DND-41 (cell line): Measurements from ENCODE around the gene IGF2.

Source experiments
- ATAC-seq: fragments of 200-7000 bp; cut with Tn5 transposase; 3 replicates; pipeline ENCODE4 v1.9.1; 2021; ENCODE audit warnings: low read depth; ENCODE audit not compliant: insufficient read depth
- DNase-seq: peaks from one replicate; pipeline ENCODE4 v3.0.0-alpha.2; 2020
- H2AFZ ChIP-seq: 2 replicates; pipeline ENCODE4 v1.6.0; 2012; ENCODE audit warnings: low read depth, low read length
- H3K27ac ChIP-seq: 2 replicates; pipeline ENCODE4 v1.5.1; 2012; ENCODE audit warnings: low read length, inconsistent platforms
- H3K27me3 ChIP-seq: fragments of 200-600 bp; sonication (generic); 2 replicates; pipeline ENCODE4 v1.6.0; 2012; ENCODE audit warnings: low read length, mild to moderate bottlenecking, inconsistent platforms; ENCODE audit not compliant: insufficient read depth, poor library complexity
- H3K36me3 ChIP-seq: 2 replicates; pipeline ENCODE4 v1.5.1; 2012; ENCODE audit warnings: low read length, inconsistent platforms; ENCODE audit not compliant: insufficient read depth
- H3K4me1 ChIP-seq: 2 replicates; pipeline ENCODE4 v1.5.1; 2012; ENCODE audit warnings: mild to moderate bottlenecking, low read length; ENCODE audit not compliant: insufficient read depth
- H3K4me2 ChIP-seq: 2 replicates; pipeline ENCODE4 v1.6.0; 2012; ENCODE audit warnings: mild to moderate bottlenecking, moderate library complexity, low read length, inconsistent platforms; ENCODE audit not compliant: insufficient read depth
- H3K4me3 ChIP-seq, 2 experiments: fragments of 200-600 bp in 1 of 2; shearing (Covaris generic) in 1 of 2; 2 replicates each; pipeline ENCODE4 v1.5.1; 2012 to 2016; ENCODE audit warnings: inconsistent platforms in 2 of 2, low read length in 2 of 2, mild to moderate bottlenecking in 2 of 2, low read depth in 1 of 2, moderate library complexity in 1 of 2
- H3K79me2 ChIP-seq: 2 replicates; pipeline ENCODE4 v1.6.0; 2012; ENCODE audit warnings: low read length, inconsistent platforms; ENCODE audit not compliant: insufficient read depth
- H3K9ac ChIP-seq: 2 replicates; pipeline ENCODE4 v1.6.0; 2012; ENCODE audit warnings: low read depth, mild to moderate bottlenecking, inconsistent platforms, low read length, moderate library complexity
- H3K9me3 ChIP-seq: 2 replicates; pipeline ENCODE4 v1.5.1; 2012; ENCODE audit warnings: low read length, moderate library complexity, mild to moderate bottlenecking, inconsistent platforms; ENCODE audit not compliant: insufficient read depth, severe bottlenecking
- H4K20me1 ChIP-seq: 2 replicates; pipeline ENCODE4 v1.6.0; 2012; ENCODE audit warnings: low read length; ENCODE audit not compliant: insufficient read depth
- EZH2 ChIP-seq: IDR thresholded peaks from 3 replicates; pipeline ENCODE4 v1.6.1; 2012; ENCODE audit warnings: borderline replicate concordance, low read depth, mild to moderate bottlenecking, moderate library complexity, low read length, inconsistent platforms; ENCODE audit not compliant: severe bottlenecking
- TF ChIP-seq, protein P1 (sequence below): IDR thresholded peaks from 2 replicates; pipeline ENCODE4 v1.5.1; 2012; ENCODE audit warnings: borderline replicate concordance, low read length, moderate library complexity, mild to moderate bottlenecking; ENCODE audit not compliant: poor library complexity, severe bottlenecking; ENCODE audit errors: extremely low read depth

The IGF2 gene

DNA sequence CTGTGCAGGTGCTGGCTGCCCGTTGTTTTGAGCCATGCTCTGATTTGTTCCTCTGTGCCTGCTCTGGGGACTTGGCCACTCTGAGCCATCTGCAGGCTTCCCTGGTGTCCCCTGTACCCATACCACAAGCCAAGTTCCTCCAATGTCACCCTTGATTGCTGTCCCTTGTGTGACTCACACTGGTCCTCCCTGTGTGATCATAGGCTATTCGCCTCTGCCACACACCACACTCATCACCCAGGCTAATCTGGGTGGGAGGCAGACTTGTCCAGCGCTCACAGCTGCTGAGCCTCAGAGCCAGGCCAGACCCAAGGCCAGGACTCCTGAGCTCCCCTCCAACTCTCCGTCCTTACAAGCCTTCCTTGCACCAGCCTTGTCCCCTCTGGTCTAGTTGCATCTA, 31.7 kb downstream of the IGF2 start:
- no peak for ATAC-seq
- no peak overlapping the region for H3K4me3 ChIP-seq

DNA sequence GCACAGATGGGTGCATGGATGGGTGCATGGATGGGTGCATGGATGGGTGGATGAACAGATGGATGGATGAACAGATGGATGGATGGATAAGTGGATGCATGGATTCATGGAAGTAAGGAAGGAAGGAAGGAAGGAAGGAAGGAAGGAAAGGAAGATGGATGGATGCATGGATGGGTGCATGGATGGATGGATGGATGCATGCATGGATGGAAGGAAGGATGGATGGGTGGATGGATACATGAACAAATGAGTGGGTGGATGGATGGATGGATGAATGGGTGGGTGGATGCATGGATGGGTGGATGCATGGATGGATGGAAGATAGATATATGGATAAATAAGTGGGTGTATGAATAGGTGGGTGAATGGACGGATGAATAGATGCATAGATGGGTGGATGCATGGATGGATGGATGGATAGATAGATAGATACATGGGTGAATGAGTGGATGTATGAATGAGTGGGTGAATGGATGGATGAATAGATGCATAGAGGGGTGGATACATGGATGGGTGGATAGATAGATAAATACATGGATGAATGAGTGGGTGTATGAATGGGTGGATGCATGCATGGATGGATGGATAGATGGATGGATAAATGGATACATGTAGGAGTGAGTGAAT, 32.5 kb downstream of the IGF2 start:
- ATAC-seq, result no peak
- H3K79me2 ChIP-seq, result no peaks in the 10 kb centered on the region
- no peak overlapping the region for H3K27ac ChIP-seq
- no peaks in the 10 kb centered on the region for H3K36me3 ChIP-seq
- peaks cover 5% of the 10 kb centered on the region for H3K27me3 ChIP-seq
- no peaks in the 10 kb centered on the region for H3K4me1 ChIP-seq
- no peaks in the 10 kb centered on the region for H3K9me3 ChIP-seq
- H3K4me2 ChIP-seq, result no peak overlapping the region
- H2AFZ ChIP-seq, result no peak overlapping the region
- TF ChIP-seq EZH2, result no peak
- DNase-seq, result no peak
- H4K20me1 ChIP-seq, result peaks cover 3% of the 10 kb centered on the region; the same call in 1 of the 2 replicates
- no peak overlapping the region for H3K4me3 ChIP-seq
- H3K9ac ChIP-seq, result no peak overlapping the region

More for the DNA sequence above, 31.7 kb downstream of the IGF2 start:
- Histone ChIP-seq H3K4me1 (no peaks in the 10 kb centered on the region), H3K4me2 (no peak overlapping the region), H3K27me3 (peaks cover 5% of the 10 kb centered on the region), H3K9ac (no peak overlapping the region), H2AFZ (no peak overlapping the region), H3K79me2 (no peaks in the 10 kb centered on the region), H4K20me1 (peaks cover 3% of the 10 kb centered on the region; the same call in 1 of the 2 replicates), H3K9me3 (no peaks in the 10 kb centered on the region), H3K27ac (no peak overlapping the region), H3K36me3 (no peaks in the 10 kb centered on the region)
- TF ChIP-seq EZH2, result no peak
- no peak for DNase-seq

DNA sequence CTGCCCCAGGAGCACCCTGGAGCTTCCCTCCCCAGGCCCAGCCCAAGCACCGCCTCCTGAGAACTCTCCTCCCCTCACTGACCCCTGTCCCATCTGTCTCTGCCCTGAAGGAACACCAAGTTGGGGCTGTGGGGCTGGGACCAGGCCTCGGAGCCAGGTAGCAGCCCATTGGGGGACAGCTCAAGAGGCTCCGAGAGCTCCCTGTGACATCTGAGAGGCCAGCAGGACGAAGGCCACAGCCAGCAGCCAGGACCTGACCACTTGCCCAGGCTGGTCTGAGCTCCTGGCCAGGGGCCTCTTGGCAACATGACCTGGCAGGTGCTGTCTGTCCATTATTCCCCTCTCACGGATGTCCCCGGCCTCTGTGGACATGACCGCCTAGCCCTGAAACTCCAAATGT, 33.7 kb downstream of the IGF2 start:
- ATAC-seq (no peak), DNase-seq (no peak)
- Histone ChIP-seq H3K27me3 (peaks cover 4% of the 10 kb centered on the region), H3K36me3 (no peaks in the 10 kb centered on the region), H3K27ac (no peak overlapping the region), H3K4me2 (no peak overlapping the region), H2AFZ (no peak overlapping the region), H3K9me3 (no peaks in the 10 kb centered on the region), H3K4me1 (no peaks in the 10 kb centered on the region), H4K20me1 (peaks cover 3% of the 10 kb centered on the region), H3K9ac (no peak overlapping the region), H3K4me3 (no peak overlapping the region), H3K79me2 (no peaks in the 10 kb centered on the region)
- no peak for TF ChIP-seq EZH2
- TF ChIP-seq, protein P1, sequence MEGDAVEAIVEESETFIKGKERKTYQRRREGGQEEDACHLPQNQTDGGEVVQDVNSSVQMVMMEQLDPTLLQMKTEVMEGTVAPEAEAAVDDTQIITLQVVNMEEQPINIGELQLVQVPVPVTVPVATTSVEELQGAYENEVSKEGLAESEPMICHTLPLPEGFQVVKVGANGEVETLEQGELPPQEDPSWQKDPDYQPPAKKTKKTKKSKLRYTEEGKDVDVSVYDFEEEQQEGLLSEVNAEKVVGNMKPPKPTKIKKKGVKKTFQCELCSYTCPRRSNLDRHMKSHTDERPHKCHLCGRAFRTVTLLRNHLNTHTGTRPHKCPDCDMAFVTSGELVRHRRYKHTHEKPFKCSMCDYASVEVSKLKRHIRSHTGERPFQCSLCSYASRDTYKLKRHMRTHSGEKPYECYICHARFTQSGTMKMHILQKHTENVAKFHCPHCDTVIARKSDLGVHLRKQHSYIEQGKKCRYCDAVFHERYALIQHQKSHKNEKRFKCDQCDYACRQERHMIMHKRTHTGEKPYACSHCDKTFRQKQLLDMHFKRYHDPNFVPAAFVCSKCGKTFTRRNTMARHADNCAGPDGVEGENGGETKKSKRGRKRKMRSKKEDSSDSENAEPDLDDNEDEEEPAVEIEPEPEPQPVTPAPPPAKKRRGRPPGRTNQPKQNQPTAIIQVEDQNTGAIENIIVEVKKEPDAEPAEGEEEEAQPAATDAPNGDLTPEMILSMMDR, result no peak

DNA sequence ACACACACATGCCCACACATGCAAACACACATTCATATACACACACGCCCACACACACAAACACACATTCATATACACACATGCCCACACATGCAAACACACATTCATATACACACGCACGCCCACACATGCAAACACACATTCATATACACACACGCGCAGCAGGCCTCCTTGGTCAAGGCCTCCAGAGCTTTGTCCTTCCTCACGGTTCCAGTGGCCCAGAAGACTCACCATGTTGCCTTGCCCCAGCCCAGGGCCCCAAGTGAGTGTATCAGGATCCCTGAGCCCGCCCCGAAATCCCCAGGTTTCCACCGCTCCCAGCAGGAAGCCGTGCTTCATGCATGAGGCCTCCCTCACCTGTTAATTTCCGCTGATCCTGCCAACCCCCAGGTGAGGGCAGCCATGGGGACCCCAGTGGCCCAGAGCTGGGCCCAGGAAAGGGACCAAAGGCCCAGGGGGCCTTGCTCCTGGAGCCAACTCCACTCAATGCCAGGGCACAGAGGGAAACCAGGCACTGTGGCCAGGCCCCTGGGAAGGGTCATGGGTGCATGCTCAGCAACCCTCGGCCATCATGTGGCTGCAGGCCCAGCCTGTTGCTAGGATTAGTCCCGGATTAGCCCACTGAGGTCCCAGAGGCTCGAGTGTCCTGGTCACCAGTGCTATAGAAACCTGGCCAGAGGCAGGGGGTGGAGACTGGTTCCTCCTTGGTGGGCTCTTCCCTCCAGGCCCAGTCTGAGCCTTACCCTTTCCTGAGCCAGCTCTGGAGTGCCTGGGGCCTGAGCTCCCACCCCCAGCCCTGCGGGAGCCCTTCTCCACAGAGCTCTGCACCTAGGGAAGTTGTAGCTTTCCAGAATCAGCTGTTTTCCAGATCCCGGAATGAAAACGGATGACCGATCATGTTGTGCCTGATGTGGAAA, 34.4 kb downstream of the IGF2 start:
- H3K4me1 ChIP-seq, result no peaks in the 10 kb centered on the region
- no peaks in the 10 kb centered on the region for H3K36me3 ChIP-seq
- H3K4me3 ChIP-seq, result no peak overlapping the region
- no peak overlapping the region for H2AFZ ChIP-seq
- no peaks in the 10 kb centered on the region for H3K79me2 ChIP-seq
- no peak overlapping the region for H3K4me2 ChIP-seq
- TF ChIP-seq EZH2, result no peak
- TF ChIP-seq, protein P1, result no peak
- peaks cover 2% of the 10 kb centered on the region for H3K27me3 ChIP-seq
- DNase-seq (no peak), ATAC-seq (no peak)
- no peaks in the 10 kb centered on the region for H3K9me3 ChIP-seq
- H4K20me1 ChIP-seq, result peaks cover 3% of the 10 kb centered on the region
- H3K9ac ChIP-seq, result no peak overlapping the region
- no peak overlapping the region for H3K27ac ChIP-seq
